Stimulated activated CD8-positive, alpha-beta memory T cell treated with anti-CD3 and anti-CD28 coated beads, Interleukin-7, amount 100 ng/mL, for 24 hours (primary cell): ENCODE data around the gene CAMKMT.

Source experiments
- DNase-seq: peaks from one replicate; pipeline ENCODE4 v3.0.0-alpha.2; 2020; ENCODE audit warnings: low read depth

The CAMKMT gene

DNA sequence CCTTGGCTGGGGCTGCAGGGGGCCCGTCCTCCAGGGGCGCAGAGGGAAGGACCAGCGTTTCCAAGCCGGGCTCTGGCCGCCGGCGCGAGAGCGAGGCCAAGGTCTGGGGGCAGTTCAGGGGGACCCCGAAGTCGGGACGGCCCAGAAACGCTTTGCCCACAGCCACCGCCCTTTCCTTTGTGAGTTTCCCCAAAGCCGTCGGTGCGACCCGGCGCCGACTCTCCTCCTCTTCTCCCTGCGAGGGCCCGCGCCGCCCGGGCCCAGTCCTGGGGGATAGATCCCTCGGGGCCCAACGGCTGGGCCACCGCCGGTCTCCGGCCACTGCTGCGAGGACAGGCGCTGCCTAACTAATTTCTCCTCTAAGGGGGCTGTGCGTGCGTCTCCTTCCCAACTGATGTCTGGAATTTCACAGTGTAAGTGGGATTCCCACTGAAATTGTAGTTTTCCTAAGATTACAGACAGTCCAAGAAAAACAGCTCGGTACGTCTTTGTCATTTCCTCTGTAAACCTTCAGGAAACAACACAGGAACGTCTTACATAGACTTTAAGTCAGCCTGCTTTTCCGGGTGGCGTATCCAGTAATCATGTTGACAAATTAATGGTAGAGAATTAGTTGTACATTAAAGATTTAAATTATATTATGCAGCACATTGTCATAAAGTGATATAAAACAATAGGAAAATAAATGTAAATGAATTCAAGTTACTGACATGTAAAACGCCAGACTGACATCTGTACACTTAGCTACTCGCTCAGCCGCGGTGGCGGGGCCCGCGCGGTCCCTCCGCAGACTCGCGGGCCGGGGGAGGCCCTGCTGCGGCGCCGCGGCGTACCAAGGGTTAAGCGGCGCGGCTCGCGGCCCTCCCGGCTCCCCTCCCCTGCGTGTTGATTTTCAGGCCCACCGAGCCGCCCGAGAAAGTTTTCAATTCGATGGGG lies 440.4 kb downstream of the CAMKMT start:
- DNase-seq = no peak

DNA sequence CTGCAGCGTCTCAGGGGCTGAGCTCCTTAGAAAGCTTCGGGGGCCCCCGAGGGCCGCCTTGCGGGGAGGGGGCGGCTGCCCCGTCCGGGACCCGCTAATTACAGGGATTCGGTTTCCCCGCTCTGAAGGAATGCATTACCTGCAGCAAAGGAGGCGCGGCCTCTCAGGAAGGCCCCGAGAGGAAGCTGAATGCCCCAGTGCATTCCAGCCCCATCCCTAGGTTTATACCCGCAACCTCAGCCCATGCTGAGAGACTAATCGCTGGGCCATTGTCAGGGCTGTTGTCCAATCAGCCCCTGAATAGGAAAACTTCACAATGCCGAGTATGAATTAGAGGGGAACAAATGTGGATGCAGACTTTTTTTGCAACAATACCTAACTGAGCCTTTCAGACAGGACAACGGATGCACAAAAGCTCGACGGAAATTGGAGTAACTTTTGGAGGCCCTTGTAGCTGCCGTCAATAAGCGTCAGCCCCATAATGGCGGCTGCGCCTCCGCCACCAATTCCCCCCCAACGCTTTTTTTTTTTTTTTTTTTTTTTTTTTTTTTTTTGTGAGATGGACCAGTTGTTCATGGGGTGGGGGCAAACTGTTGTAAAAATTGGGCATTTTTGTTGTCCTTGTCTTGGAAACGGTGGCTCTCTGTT lies 441.2 kb downstream of the CAMKMT start:
- DNase-seq = no peak

DNA sequence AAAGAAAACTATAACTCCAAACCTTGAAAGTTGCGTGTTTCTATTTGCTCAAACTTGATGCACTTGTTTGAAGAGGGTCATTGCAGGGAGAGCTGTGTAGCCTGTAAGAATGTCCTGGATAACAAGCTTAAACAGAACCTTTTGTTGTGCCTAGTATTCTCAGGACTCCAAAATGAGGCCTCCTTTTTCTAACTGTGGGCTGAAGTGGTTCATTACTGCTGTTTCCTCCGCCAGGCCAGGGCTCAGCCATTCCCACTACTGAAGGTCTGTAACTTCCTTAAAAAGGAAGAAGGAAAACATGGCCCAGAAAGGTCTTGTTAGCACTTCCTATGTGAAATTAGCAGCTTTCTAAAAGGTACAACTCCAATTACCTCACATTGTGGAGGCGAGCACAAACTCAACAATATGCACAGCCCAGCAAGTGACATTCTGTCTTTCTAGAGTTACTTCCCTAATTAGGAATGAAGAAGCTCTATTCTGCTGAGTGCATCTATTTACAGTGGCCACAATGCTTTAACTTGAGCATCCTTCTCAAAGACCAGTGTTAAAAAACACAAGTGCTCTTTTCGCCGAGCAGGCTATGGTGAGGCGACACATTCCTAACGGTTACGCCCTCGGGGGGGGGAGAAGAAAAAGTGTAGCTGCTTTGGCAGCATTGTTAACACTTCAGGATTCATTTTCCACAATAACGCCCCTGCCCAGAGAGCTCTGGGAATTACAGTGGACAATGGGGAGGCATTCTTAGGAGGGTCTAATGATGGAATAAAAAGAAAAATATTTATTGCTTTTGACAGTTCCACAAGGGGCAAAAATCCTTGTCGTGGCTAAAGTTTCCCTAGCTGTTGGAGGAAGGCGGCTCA lies 442.9 kb downstream of the CAMKMT start:
- no peak for DNase-seq

DNA sequence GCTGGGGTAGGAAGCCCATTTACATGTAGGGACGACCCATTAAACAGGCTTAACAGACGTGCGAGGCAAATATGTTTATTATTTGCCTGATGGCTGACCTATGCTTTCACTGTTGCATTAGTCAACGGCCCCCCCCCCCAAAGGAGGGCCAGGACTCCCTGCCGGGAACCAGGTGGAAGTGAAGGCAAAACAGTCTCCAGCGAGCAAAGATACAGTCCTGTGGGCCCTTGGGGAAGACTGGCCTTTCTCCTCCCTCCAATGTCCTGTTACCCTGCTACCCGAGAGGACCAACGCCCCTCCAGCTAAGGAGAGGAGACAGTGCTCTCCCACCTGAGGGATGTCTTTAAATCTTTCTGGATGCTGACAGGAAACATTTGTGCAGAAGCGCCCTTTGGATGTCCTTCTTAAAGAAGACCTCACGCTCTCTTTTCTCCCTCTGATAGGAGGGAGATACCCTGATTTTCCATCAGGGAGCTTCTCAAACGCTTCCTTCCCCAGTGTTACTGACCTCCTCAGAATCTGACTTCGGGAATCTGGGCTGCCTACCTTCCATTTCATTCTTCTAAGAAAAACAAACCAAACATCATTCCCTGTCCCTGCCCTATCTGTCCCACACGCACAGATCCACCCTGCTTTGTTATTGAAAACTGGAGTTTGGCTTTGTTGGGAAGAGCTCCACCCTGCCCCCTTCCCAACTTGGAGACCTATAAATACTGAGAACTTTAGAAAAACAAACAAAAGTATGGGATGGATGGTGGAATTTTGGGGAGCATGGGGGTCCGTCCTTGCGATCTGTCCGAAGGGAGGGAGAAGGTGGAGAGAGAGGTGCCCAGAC lies 443.9 kb downstream of the CAMKMT start:
- DNase-seq = no peak

DNA sequence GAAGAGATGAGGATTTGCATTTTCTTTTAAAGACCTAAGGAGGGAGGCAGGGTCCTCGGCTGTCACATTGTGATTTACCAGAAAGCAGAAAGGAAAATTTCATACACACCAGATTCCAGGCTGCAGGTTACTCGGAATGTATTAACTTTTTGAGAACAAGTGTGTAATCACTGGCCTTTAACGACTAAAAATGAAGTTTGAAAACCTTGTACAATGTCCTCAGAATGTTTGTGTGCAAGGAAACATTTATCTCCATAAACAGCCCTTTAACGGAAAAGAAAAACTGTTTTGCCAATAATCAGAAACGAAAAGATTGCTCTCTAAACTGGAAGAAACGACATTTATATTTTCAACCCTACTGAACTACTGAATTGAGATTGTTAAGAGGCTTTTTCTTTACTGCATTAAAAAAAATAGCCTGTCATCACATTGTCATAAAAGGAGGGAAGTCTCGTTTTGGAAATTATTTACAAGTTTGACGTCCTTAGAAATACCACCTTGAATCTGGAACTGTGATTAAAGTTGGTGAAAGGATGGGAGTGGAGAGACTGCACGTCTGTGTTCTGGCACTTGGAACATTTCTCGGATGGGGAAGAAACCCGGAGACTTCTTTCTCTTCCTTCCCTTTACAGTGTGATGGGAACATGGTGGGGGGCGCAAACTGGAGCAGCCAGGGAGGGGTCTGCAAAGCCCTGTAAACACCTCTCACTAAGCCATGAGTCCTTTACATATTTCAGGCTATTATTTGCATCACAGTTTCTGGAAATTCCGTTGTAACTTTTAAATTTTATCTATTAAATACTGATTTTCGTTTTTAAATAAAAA lies 445.7 kb downstream of the CAMKMT start:
- no peak for DNase-seq

DNA sequence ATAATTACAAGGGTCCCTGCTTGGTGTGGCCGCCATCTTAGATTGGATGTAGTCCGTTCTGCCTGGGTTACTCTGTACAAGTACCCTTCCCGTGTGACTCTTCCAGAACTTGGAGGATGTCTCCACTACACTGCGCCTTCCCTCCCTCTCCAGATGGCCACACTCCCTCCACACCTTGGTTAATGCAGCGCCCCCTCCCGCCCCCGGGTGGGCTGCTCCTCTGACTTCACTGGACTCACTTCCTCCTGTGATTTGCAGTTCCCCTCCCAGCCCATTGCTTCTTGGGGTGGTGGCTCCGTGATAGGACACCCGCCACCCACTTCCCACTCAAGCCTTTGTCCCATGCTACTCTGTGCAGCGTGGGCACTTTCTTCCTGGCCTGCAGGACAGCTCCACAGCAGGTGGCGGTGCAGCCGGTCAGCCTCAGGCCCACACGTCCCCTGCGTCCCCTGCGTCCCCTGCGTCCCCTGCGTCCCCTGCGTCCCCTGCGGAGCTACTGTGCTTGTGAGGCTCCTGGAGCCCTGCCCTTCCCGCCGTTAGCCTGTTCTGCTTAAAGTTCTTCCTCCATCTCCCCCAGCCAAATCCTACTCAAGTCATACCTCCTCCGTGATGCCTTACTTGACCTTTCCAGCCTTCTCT lies 449.3 kb downstream of the CAMKMT start:
- DNase-seq = no peak

DNA sequence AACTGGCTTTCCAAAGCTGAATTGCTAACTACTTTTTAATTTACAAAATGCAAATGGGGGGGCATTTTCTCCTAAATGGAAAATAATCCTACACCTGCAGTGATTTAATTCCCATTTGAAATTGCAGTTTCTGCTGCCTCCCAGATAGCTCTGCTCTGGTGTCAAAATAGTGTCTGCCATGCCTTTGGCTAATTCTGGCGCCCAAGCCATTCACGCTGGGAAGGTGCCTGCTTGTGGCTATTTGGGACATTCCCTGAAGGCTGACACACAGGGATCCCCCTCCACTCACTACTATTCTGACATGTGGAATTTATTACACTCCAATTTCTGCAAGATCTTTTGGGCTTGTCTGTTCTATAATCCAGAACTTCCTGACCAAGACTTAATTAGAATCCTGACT lies 451.4 kb downstream of the CAMKMT start:
- DNase-seq = no peak

DNA sequence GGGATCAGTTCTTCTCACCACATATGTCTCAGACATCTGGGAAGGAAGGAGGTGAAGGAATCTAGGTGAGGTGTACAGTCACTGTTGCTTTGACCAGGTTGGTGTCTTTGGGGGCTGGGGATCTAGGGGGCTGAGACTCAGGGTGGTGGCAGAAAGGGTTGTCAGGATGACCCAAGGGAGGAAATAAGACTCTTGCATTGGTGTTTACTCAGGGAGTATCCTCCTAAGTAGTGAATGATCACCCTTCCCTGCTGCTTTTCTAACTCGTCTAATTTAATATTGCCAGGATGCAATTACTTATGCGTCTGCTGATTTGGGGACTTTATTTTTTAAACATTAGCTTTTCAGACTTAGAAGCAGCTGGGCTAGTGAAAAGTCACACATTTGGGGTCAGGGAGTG lies 451.9 kb downstream of the CAMKMT start:
- no peak for DNase-seq

DNA sequence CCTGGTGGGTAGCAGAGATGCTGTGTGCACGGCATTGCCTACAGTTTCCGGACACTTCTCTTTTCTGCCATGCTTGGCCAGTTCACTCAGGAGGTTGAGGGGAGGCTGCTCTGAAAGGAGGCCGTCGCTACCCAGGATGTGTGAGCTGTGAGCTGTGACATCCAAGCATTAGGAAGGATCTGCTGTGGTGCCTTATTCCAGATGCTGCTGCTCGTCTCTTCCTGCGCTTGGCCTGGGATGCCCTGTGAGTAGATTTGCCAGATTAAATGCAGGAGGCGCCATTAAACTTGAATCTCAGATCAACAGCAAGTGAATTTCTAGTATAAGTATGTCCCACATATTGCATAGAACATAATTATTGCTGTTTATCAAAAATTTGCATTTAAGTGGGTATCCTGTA lies 455.5 kb downstream of the CAMKMT start:
- DNase-seq = no peak

DNA sequence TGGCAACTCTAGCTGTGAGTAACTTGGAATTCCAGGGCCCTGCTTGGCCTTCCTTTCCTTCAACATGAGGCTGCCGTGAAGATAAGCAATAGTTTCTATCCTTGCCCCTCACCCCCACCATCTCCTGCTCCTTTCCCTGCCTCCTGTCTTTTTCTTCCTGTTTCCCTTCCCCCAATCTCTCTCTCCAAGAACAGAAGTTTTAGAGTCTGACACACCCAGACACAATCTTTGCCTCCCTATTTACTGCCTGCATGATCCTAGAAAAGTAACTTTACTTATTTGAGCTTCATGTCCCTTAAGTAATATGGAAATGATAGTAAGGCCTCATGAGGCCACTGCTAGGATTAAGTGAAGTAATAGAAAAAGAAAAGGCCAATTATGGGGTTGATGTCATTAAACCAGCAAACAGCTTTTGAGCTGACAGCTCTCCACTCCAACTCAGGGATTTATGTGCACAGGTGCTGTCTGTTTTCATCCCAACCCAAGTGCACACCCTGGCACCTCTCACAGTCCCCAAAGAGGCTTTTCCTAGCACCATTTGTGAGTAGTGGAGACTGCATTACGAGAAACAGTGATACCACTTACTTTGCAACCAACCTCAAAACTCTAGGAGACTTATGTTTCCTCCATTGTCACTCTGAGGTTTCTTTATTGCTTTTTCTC lies 456.1 kb downstream of the CAMKMT start:
- DNase-seq = no peak

DNA sequence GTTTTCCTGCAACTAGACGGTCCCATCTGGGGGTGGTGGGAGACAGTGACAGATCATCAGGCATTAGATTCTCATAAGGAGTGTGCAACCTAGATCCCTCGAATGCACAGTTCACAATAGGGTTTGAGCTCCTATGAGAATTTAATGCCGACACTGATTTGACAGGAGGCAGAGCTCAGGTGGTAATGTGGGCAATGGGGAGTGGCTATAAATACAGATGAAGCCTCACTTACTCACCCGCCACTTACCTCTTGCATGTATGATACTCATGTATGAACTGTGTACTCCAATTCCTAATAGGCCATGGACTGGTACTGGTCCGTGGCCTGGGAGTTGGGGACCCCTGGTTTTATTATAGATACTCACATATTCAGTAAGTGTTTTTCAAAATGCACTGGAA lies 457.3 kb downstream of the CAMKMT start:
- DNase-seq = no peak

DNA sequence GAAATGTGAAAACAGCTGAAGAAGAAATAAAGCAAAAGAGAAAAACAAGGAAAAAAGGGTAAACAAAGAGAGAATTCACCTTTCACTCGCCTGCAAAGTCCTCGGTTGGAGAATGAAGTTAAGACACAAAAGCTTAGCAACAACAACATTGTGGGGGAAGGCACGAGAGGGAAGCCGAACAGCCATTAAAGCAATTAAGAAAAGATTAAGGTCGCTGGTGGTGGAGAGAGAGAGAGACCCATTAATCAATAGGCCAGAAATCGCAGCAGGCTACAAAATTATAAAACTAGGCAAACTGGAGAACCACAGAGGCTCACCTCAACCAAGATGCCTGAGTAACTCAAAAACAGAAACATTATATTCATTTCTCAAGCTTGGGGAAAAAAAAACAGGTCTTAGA lies 459.8 kb downstream of the CAMKMT start:
- no peak for DNase-seq

DNA sequence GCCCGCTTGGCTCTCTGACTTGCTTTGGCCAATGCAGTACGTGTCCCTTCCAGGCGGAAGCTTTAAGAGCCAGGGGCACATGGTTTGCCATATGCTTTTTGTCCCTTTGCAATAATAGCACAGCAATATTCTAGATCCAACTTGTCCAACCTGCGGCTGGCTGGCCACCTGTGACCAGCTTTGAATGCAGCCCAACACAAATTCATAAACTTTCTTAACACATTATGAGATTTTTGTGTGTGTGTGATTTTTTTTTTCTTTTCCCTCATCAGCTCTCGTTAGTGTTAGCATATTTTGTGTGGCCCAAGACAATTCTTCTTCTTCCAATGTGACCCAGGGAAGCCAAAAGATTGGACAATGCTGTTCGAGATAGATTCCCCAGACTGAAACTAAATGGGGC lies 460.4 kb downstream of the CAMKMT start:
- no peak for DNase-seq
